Body of pancreas (tissue), 4 donors: ENCODE results near the gene LAX1.

Experiments used
- CTCF ChIP-seq, 7 experiments: fragments of 450-650 bp in 4 of 7; fragments of 200-600 bp in 3 of 7; sonication (generic) in 3 of 7; IDR thresholded peaks; one replicate each; pipeline ENCODE4 v1.5.1; 2016 to 2019; ENCODE audit warnings: antibody characterized with exemption in 7 of 7
- POLR2A ChIP-seq, 3 donors: fragments of 450-650 bp; IDR thresholded peaks; one replicate each; pipeline ENCODE4 v1.6.1; 2016; ENCODE audit warnings: antibody characterized with exemption in 3 of 3, mild to moderate bottlenecking in 2 of 3

DNA sequence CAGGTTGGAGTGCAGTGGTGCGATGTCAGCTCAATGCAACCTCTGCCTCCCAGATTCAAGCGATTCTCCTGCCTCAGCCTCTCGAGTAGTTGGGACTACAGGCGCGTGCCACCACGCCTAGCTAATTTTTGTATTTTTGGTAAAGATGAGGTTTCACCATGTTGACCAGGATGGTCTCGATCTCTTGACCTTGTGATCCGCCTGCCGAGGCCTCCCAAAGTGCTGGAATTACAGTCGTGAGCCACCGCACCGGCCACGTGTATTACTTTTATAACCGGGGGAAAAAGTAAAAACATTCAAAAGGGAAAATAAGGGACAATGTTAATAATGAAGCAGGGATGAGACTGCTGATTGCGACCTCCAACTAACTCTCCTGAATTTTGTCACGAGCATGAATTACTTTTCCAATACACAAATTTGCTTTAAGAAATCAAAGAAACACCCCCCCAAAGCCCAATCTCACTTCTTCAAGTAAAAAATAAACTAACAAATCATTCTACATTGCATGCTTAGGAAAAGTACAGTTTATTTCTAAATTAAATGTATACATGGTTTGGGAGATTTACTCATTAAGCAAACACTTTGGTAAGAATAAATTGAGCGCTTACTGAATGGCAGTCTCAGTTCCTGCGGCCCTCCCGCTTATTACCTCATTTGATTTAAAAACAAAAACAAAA lies 29.9 kb downstream of the LAX1 start:
- no peak for TF ChIP-seq CTCF (IDR thresholded peaks at IDR 0.05)
- no peak for TF ChIP-seq POLR2A (IDR thresholded peaks at IDR 0.05)
